Hypothalamus (tissue), 51 donors: Measurements from ENCODE around the gene TMA16.
A peak's percentile ranks its signal among the peaks of the same experiment; 100 is the strongest.
"Not testable (repeated sequence)": the region's sequence is repeated elsewhere in the genome, so short reads cannot be mapped to it uniquely, and the experiment has no call there.

Source experiments
- DNase-seq, 51 donors: peaks; one replicate each; lab custom pipeline; 2025; lab: John Stamatoyannopoulos, UW

The TMA16 gene

DNA sequence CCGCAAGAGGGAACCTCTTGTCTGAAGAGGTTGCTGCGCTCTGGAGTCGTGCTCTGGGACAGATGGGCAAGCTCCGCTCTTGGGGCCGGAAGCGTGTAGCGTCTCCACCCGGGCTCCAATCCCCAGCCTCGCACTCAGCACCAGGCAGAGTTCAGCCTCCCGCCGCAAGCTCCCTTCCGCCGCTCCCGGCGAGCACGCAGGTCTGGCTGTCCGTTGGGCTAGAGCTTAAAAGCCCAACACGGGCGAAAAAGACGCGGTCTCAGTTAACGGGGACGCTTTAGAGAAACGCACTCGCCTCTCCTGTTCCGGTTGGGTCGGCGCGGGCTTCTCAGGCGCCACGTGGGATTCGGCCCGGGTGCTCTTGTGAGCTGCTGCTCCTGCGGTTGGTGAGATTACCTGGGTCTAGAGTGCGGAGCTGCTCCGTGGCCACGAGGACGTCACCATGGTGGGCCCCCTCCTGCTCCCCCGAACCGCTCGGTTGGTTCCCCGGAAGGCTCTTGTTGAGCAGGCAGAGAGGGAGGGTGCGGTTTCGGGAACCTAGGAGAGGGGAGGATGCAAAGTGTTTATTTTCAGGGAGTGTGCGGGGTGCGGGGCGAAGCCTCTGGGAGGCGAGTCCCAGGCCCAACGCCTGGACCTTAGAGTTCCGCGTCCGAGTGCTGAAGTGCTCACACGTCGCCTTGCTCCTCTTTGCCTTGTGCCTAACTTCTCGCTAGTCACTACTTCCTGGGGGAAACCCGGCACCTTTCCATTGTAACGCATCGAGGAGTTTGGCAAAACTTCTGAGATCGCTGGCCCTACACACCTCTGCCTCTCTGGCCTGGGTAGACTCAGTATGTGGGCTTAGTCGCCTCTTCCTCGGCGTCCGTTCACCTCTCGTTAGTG lies at the start of gene TMA16:
Gene TMA16 (plus strand): TSS at position 331 of the 882 bp plus-strand sequence. CDS start 112 bp downstream, at position 443.
- DNase-seq, result peak in 50 of 51 donors; percentile 37 to 88 (median 68)

DNA sequence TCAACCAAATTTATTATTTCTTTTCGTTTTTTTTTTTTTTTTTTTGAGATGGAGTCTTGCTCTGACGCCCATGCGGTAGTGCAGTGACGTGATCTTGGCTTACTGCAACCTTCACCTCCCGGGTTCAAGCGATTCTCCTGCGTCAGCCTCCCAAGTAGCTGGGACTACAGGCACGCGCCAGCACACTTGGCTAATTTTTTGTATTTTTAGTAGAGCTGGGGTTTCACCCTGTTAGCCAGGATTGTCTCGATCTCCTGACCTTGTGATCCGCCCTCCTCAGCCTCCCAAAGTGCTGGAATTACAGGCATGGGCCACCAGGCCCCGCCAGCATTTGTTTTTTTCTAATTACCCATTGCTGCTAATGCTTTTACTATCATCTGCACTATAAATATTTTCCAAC lies 47.5 kb upstream of the TMA16 start:
- not testable (repeated sequence) for DNase-seq

DNA sequence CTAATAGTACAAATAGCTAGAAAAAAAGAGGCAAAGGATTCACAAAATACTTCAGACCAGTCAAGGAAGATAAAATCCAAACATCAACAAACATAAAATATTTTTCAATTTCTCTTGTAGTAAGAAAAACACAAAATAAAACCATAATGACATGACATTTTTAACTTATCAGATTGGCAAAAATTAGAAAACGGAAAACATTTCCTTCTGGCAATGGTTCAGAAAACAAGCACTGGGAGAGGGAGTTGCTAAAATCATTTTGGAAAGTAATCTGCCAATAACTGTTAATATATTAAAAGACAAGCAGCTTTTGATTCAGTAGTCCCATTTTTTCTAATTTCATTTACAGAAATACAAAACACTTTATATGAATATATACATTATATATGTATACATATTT lies 47.0 kb upstream of the TMA16 start:
- DNase-seq, result no peak

DNA sequence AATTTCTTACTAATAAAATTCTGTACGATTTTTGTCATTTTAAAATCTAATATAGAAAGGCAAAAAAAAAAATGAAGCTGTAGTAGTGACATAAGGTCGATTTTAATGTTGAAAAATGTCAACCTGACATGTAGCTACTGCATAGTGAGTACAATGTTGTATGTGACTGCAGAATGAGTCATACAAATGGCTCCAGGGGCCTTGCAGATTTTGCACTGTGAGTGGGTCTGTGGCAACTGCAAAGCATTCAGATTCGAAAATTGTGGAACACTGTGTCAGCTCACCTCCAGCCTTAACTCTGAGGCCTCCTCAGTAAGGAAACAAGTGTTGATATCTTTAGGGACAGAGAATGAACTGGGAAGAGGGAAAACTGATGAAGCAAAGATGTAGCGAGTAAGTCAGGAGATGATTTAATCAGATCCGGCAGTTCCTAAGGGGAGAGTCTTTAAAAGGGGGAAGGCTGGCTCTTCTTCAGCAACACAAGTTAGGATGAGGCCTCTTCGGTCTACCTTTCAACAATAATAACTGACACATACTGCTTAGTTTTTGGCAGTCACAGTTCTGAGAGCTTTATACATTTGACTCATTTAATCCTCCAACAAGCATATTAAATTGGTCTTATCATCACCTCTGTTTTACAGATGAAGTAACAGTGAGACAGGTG lies 45.8 kb upstream of the TMA16 start:
- no peak for DNase-seq

DNA sequence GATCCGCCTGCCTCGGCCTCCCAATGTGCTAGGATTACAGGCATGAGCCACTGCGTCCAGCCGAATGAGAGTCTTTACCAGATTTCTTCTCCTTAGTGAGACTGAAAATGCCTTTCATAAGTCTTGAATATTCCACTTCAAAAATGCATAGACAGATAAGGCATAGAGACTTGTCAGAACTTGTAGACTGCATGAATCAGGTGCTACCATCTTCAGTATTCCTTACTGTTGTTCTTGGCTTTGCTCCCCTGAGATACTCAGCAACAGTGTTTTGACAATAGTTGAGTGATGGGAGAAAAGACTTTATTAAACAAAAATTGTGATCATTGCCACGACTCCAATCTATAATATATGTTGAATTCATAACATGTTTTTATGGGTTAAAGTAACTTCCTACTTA lies 31.9 kb upstream of the TMA16 start:
- DNase-seq, result no peak

DNA sequence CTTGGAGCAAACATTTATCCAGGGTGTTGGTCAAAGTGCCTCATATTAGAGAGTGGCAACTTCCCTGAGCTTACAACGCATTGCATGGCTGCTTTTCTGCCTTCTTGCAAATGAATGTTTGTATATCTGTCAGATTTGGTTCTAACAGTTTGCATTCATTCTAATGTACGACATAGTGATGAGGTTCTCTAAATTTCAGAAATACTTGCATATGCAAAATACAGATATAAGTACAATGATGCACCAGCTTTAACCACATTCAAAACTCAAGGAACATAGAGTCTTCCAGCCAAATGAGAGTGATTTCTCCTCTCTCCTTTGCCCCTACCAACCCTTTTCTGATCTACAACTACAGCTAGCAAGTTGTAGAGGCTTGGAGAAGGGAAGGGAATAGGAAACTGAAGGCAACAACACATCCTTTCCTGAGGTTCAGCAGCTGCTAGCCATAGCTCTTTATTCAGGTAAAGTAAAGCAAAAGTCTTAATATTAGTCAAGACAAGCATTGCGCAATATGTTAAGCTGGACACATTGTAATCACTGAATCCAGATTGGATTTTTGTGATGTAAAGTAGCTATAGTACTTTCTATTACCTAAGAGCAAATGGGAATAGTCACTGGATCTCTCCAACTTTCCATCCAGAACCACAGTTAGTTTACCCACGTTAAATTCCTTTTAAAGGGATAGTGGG lies 27.3 kb upstream of the TMA16 start:
- no peak for DNase-seq

DNA sequence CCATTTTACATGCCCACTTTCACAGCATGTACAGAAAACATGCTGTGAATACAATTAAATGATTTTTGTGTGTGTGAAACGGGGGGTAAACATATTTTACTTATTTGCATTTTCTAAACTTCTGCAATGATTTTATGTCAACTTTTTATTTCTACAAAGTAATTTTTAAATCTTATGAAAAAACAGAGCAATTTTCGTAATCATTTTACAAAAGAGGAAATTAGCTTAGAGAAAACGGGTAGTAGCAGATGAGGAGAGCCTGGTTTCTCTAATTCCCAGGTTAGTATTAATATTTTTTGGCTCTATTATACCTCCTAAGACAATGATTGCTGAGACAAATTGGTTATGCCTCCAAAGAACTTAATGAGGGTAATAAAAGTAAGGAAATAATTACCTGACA lies 24.1 kb upstream of the TMA16 start:
- no peak for DNase-seq

DNA sequence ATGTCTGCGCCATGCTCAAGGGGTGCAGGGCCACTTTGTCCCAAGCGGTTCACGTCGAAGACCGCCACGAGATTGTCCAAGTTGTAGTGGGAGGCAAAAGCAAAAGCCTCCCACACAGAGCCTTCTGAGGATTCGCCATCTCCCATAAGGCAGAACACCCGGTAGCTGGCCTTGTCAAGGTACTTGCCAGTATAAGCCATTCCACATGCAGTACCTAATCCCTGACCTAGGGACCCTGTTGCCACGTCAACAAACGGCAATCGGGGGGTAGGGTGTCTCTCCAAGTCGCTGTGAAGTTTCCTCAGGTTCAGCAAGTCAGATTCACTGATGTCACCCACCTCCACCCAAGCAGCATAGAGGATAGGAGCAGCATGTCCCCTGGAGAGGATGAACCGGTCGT lies 21.4 kb upstream of the TMA16 start:
- no peak for DNase-seq

DNA sequence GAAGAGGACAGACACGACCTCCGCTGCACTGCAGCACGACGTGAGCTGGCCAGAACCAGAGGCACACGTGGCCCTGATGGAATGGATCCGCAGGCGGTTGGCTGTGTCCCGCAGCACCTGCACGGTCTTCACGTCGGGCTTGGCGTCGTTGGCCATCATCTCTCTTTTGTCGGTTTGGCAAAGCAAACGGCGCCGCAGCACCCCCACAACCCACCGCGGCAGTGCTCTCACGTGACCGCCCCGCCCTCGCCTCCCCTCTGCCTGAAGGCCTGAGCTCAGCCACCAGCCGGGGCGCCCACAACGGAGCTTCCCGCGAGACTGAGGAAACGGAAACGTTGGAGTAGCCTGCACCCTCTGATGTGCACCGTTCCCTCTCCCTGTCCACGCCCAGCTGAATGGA lies 20.9 kb upstream of the TMA16 start, which contains the start of gene TKTL2:
Gene TKTL2 (minus strand): TSS at position 179 of the 400 bp plus-strand sequence. CDS start 20 bp downstream, at position 159.
- DNase-seq, result no peak

DNA sequence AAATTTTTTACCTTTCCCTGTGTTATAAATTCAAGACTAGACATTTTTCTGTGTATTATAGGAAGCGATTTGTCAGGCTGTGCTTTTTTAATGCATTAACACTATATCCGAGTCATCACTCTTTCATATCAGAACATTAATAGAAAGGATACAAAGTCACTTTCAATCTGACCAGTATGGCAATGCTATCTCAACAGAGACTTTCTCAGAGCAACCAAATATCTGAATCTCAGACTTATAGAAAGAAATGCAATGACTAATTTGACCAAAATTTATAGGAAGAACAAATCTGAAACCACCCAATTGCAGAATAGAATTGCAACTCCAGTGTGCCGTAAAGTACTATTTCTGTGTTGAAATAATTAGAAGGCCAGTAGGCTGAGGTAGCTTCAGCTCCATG lies 20.5 kb upstream of the TMA16 start:
- no peak for DNase-seq

DNA sequence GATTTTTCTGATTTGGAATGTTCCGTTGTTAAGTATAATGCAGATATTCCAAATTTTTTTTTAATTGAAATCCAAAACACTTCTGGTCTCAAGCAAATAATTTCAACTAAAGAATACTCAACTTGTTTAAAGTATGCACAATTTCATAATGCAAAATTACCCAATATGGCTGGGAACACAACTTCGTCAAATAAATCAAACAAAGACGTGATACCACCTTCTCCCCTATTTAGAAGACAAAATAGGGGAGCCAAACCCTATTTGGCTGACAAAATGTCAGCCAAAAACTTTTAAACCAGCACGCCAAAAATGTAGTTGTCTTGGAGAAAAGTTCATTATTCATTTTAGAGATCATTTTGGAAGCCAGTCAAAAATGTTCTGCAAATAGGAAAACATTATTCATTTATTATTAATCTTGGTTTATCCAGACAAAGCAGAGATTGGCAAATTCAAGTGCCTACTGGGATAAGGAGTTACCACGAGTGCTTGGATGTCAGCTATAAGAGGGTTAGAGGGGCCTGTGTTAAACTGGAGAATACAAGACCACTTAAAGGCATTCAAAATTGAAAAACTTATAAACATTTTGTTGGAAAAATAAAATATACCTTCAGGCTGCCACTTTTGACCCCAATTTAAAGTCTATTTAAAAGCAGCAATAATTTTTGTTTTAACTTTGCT lies 17.6 kb upstream of the TMA16 start:
- no peak for DNase-seq

DNA sequence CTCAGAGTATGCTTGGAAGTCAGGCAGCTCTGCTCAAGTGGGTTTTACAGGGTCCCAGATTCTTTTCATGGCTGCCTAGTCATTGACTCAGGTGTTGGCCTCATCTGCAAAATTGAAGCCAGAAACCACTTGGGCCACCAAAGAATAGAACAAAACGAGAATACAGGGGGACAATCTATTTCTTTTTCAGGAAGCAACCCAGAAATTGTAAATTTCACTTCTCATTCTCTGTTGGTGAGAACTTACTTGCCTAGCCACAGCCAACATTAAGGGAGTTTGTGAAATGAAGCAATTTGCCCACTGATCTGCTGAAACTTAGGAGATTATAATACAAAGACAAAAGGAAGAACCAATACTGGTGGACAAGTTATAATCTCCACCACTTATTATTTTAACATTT lies 12.3 kb upstream of the TMA16 start:
- no peak for DNase-seq

DNA sequence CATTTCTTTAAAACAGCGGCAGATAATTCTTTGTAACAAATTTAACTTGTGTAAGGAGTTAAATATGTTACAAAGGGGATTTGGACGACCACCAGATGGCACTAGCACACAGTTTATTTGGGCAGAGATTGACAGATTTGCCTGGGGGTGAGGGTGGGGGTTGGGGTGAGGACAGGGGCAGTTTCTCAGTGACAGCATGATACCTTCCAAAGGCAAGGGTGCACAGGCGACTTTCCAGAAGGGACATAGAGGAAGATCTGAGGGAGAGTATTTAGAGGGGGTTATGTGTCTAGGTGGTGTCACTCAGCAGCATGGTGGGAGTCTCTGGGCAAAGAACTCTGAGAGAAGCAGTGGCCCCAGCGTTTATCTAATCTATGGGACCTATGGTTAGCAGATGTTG lies 9.6 kb upstream of the TMA16 start:
- peak in 24 of 51 donors; percentile 2 to 44 (median 18) for DNase-seq

DNA sequence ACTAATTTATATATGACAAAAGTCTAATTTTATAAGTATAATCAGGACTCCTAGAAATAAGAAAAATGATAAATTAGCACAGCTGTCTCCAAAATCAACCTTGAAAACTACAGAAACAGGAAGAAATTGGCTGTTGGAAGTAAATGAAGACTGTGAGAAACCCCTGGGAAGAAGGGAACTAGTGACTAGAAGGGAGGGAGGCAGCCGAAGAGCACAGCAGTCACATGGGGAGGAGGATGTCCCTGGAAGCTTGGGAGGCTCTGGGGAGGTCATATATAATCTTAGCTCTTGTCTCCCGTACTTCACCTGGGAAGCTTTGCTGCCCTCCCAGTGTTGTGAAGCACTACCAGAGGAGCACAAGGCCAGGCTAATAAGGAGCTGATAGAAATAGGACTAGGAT lies 8.9 kb upstream of the TMA16 start:
- no peak for DNase-seq

DNA sequence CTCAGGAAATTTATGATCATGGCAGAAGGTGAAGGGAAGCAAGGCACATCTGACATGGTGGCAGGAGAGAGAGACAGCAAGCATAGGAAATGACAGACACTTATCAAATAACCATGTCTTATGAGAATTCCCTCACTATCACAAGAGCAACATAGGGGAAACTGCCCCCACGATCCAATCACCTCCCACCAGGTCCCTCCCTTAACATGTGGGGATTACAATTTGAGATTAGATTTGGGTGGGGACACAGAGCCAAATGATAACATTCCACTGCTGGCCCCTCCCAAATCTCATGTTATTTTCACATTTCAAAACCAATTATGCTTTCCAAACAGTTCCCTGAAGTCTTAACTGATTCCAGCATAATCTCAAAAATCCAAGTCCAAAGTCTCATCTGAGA lies 8.2 kb upstream of the TMA16 start:
- no peak for DNase-seq

DNA sequence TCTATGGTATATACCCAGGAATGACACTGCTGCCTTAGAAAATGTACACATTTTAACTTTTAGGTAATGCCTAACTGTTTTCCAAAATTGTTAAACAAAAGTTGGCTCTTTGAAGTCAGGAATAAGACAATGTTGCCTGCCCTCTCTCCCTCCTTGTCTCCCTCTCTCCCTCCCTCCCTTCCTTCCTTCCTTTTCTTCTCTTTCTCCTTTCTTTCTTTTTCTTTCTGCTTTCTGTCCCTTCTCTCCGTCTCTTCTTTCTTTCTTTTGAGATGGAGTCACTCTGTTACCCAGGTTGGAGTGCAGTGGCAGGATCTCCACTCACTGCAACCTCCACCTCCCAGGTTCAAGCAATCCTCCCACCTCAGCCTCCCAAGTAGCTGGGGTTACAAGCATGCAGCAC lies 4.6 kb upstream of the TMA16 start:
- DNase-seq, result no peak

DNA sequence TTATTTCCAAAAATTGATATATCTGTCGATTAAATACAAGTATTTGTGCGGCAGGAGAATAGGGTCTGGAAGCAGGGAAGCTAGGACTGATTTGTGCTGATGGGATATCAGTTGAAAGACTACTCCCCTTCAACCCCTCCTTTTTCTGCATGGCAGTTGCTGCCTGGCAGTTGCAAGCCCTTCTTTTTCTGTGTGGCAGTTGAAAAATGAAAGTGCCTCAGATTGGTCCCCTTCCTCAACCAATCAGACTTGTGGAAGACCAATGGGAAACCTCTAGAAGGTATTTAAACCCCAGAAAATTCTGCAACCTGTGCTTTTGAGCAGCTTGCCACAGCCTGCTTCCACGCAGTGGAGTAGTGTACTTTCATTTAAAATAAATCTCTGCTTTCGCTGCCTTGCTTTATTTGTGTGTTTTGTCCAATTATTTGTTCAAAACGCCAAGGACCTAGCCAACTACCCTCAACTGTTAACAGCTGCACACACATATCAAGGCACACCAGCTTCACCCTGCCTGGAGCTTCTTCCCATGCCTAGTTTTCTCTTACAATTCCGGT lies 1.5 kb upstream of the TMA16 start:
- peak in 1 of 51 donors; percentile 1 for DNase-seq

DNA sequence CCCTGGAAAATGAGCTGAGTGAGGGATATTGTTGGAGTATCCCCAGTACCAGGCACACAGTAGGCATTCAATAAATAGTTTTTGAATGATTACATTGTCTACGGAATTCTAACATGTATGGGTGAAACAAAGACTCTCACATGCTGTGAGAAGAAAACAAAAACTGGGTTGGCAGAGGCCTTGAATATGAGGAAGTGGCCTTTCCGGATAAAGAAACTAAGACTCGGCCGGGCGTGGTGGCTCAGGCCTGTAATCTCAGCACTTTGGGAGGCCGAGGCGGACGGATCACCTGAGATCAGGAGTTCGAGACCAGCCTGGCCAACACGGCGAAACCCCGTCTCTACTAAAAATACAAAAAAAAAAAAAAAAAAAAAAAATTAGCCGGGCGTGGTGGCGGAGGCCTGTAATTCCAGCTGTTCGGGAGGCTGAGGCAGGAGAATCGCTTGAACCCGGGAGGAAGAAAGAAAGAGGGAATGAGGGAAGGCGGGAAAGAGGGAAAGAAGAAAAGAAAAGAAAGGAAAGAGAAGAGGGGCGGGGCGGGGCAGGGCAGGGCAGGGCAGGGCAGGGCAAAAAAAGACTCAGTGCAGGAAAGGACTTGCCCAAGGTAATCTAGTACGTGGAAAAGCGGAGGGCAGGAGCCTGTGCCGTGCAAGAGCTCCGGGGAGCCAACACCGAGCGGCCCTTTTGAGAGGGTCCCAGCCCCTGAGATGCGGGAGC lies 689 bp upstream of the TMA16 start:
- DNase-seq, result peak in 3 of 51 donors; percentile 2 to 8 (median 7)

DNA sequence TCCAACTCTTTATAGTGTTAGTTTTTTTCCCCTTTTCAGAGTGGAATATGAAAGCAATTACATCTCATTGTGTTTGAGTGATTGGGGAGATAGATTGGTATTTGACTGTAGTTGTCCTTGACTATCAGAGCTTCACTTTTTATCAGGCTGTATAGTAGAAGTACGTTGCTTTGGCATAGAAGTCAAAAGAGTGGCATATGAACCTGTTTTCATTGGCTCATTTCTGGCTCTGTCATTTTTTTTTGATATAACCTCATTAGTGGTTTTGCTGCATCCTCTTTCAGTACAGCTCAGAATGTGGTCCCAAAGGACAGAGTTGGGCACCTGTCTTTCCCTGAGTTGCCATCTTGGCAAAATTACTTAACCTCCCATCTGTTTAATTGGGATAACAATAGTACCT lies 1.4 kb downstream of the TMA16 start:
- DNase-seq, result no peak

DNA sequence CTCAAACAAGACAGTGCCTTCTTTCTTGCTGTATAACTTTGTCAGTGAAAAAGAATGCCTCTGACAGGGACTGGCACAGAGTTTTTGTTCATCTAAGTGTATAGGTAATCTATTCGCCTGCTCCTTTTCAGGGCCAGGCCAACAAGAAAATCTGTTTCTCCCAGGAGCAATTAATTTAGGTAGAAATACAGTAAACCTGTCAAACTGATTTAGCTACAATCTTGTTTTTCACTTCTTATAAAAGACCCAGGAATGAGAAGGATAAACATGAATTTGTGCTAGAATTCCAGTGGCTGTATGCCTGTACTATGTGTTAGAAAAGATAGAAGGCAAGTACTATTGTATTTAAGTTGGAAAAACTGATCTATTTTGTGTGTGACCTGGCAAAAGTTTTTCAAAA lies 6.1 kb downstream of the TMA16 start:
- DNase-seq, result no peak
